HepG2 (cell line): ENCODE results near the gene MSH4. TPM values are rescaled to one million over a fixed set of nuclear protein-coding genes. Genes with fewer than 3 reads are reported as not detected.

Experiments
- ATAC-seq: fragments of 200-7000 bp; cut with Tn5 transposase; 3 replicates; pipeline ENCODE4 v1.9.1; 2020; ENCODE audit warnings: mild to moderate bottlenecking, moderate library complexity
- BruUV-seq: library from RNA; stranded (reverse); fragments of 400-500 nt; replicated peaks from 2 replicates; lab custom pipeline; 2021; lab: Mats Ljungman, UMichigan
- CTCF ChIA-PET: fragments of 300-600 bp; formaldehyde crosslinking; extraction: SDS; loops from one replicate; lab custom pipeline; 2021; ENCODE audit warnings: low total read pairs, inconsistent platforms, low intra/inter-chr PET ratio; lab: Yijun Ruan, JAX
- POLR2A ChIA-PET: fragments of 350-600 bp; sonication (Branson Sonifier 250); formaldehyde crosslinking; loops from one replicate; lab custom pipeline; 2020; ENCODE audit warnings: antibody characterized with exemption, inconsistent platforms; lab: Yijun Ruan, JAX
- DNase-seq: peaks from one replicate; pipeline ENCODE4 v3.0.0-alpha.2; 2015; ENCODE audit warnings: low spot score
- FAIRE-seq: peaks from 3 replicates; lab custom pipeline; 2011; peaks lifted over from hg19 to GRCh38; lab: Jason Lieb, UNC
- H2AFZ ChIP-seq: one replicate; pipeline ENCODE4 v1.6.1; 2011; ENCODE audit warnings: low read length, inconsistent platforms
- H3K27ac ChIP-seq: fragments of 300-600 bp; 3 replicates; pipeline ENCODE4 v1.8.0; 2011; ENCODE audit warnings: mixed run types, mild to moderate bottlenecking, mixed read lengths, low read length, inconsistent platforms; ENCODE audit not compliant: insufficient read depth; ENCODE audit errors: extremely low read length
- H3K27me3 ChIP-seq, 2 experiments: fragments of 200-600 bp in 1 of 2; 2 replicates in 1 of 2; 3 replicates in 1 of 2; pipeline versions ENCODE4 v1.6.0 to v1.8.0; 2011; ENCODE audit warnings: low read length in 2 of 2, mild to moderate bottlenecking in 2 of 2, moderate library complexity in 2 of 2, inconsistent platforms in 1 of 2; ENCODE audit not compliant: insufficient read depth in 2 of 2, control insufficient read depth in 1 of 2
- H3K36me3 ChIP-seq, 2 experiments: fragments of 200-600 bp in 1 of 2; replicated peaks in 1 of 2; 2 replicates in 1 of 2; 3 replicates in 1 of 2; pipeline versions ENCODE4 v1.5.1 to v1.8.0; 2011; ENCODE audit warnings: low read length in 2 of 2, inconsistent platforms in 1 of 2; ENCODE audit not compliant: insufficient read depth in 2 of 2, control insufficient read depth in 1 of 2
- H3K4me1 ChIP-seq: 2 replicates; pipeline ENCODE4 v1.5.1; 2012; ENCODE audit warnings: low read length, inconsistent platforms; ENCODE audit not compliant: insufficient read depth
- H3K4me2 ChIP-seq: 2 replicates; pipeline ENCODE4 v1.6.0; 2011; ENCODE audit warnings: low read depth, low read length, inconsistent platforms
- H3K4me3 ChIP-seq, 3 experiments: fragments of 200-600 bp in 1 of 3; sonication (generic), shearing (Covaris generic) in 1 of 3; replicated peaks in 1 of 3; 2 replicates each; pipeline ENCODE4 v1.5.1; 2011 to 2016; ENCODE audit warnings: low read length in 3 of 3, inconsistent platforms in 2 of 3, low read depth in 2 of 3, mild to moderate bottlenecking in 2 of 3, control low read depth in 1 of 3, mixed read lengths in 1 of 3; ENCODE audit not compliant: insufficient read depth in 1 of 3
- H3K79me2 ChIP-seq: one replicate; pipeline ENCODE4 v1.6.1; 2011; ENCODE audit warnings: low read length, inconsistent platforms; ENCODE audit not compliant: insufficient read depth
- H3K9ac ChIP-seq: 2 replicates; pipeline ENCODE4 v1.6.0; 2011; ENCODE audit warnings: mild to moderate bottlenecking, low read depth, low read length, inconsistent platforms; ENCODE audit not compliant: insufficient read depth
- H3K9me3 ChIP-seq: 2 replicates; pipeline ENCODE4 v1.5.1; 2012; ENCODE audit warnings: mild to moderate bottlenecking, low read length
- H4K20me1 ChIP-seq: 2 replicates; pipeline ENCODE4 v1.6.0; 2011; ENCODE audit warnings: inconsistent platforms, mild to moderate bottlenecking, low read length, moderate library complexity; ENCODE audit not compliant: insufficient read depth
- CC2D1A ChIP-seq: sonication (generic); formaldehyde crosslinking; IDR thresholded peaks from 2 replicates; pipeline ENCODE4 v1.8.1; 2023; ENCODE audit warnings: mild to moderate bottlenecking, missing genetic modification reagents
- FOSL1 ChIP-seq: sonication (generic); formaldehyde crosslinking; IDR thresholded peaks from 2 replicates; pipeline ENCODE4 v1.9.0; 2021; ENCODE audit warnings: missing genetic modification reagents, borderline replicate concordance
- IRF2 ChIP-seq: IDR thresholded peaks from 2 replicates; pipeline ENCODE4 v1.6.1; 2018; ENCODE audit warnings: missing genetic modification reagents, missing compliant biosample characterization
- JUND ChIP-seq: sonication (generic); formaldehyde crosslinking; IDR thresholded peaks from 2 replicates; pipeline ENCODE4 v1.8.0; 2022; ENCODE audit warnings: mild to moderate bottlenecking, missing genetic modification reagents
- PAF1 ChIP-seq: IDR thresholded peaks from 2 replicates; pipeline ENCODE4 v1.6.1; 2016; ENCODE audit warnings: missing genetic modification reagents, missing compliant biosample characterization
- POLR2AphosphoS5 ChIP-seq: IDR thresholded peaks from 2 replicates; pipeline ENCODE4 v1.6.1; 2012; ENCODE audit warnings: low read depth, low read length
- RBFOX2 ChIP-seq: fragments of 200-400 bp; formaldehyde crosslinking; IDR thresholded peaks from 2 replicates; pipeline ENCODE4 v1.6.1; 2017; ENCODE audit warnings: low read depth, mild to moderate bottlenecking, low read length
- ZNF12 ChIP-seq: sonication (generic); formaldehyde crosslinking; IDR thresholded peaks from 2 replicates; pipeline ENCODE4 v1.5.0; 2020; ENCODE audit warnings: missing genetic modification reagents
- ZNF207 ChIP-seq: fragments of 450-650 bp; IDR thresholded peaks from 2 replicates; pipeline ENCODE4 v1.6.1; 2016; ENCODE audit warnings: antibody characterized with exemption, borderline replicate concordance
- WGBS: methylation state at CpG from one replicate; pipeline ENCODE4 v1.1.6; 2017; ENCODE audit warnings: low lambda C conversion rate; 5-methylcytosine and 5-hydroxymethylcytosine counted together
- in situ Hi-C: cut with HindIII; loops from 2 replicates; pipeline ENCODE4 v1.10.0; 2017; ENCODE audit warnings: low pct_unique_long_range_greater_than_20kb; ENCODE audit not compliant: extremely low pct_ligation_motif_present
- intact Hi-C: fragments of 100-400 bp; cut with micrococcal nuclease; formaldehyde crosslinking; loops from one replicate; pipeline ENCODE4 v1.10.0; 2022; ENCODE audit not compliant: unreplicated experiment
- polyA plus RNA-seq, 8 experiments: library from polyadenylated mRNA; depleted of rRNA in 3 of 8; stranded (reverse) in 7 of 8; unstranded in 1 of 8; fragments of >200 nt; fragmentation: Illumina TruSeq in 4 of 8; extraction: Trizol in 4 of 8; gene quantifications; 2 replicates each; pipeline versions ENCODE4 v1.2.1 to v1.2.3, GENCODE V29; 2011 to 2016; ENCODE audit warnings: low read depth in 4 of 8, missing spikeins in 1 of 8, mixed read lengths in 1 of 8; ENCODE audit not compliant: insufficient read depth in 1 of 8
- total RNA-seq, 5 experiments: library from RNA; depleted of rRNA; stranded (reverse); fragments of >200 nt; fragmentation: Illumina TruSeq; extraction: Trizol; gene quantifications; 2 replicates each; pipeline ENCODE4 v1.2.3, GENCODE V29; 2016; ENCODE audit warnings: low read depth in 1 of 5
- TF ChIP-seq, protein P1 (sequence below): IDR thresholded peaks from 2 replicates; pipeline ENCODE4 v1.6.1; 2012; ENCODE audit warnings: low read depth, low read length, improper control_type of control experiment

Gene MSH4
- total and polyA plus RNA-seq, 2 of the 13 experiments (the other 11 are each of a cell fraction or from before 2014, with no cell fraction given) = 0.01 to 0.09 TPM

GRCh38 chr1:75791022-75791421 lies 5.7 kb upstream of the MSH4 start:
- Histone ChIP-seq H3K36me3 (peaks cover 8 to 63% of the 10 kb centered on the region in 2 experiments), H3K4me2 (peak overlapping the region; percentile 83), H3K9me3 (no peaks in the 10 kb centered on the region), H2AFZ (no peak overlapping the region), H3K4me3 (peak overlapping the region in 1 of 3 experiments; percentile 29; a peak in 1 of 6 replicates), H4K20me1 (peaks cover 86% of the 10 kb centered on the region), H3K9ac (no peak overlapping the region), H3K4me1 (peaks cover 46% of the 10 kb centered on the region), H3K27ac (peak overlapping the region; percentile 18)
- in situ Hi-C loops (no loop called here), intact Hi-C loops (loop anchor here (5.0 kb wide), 1 partner anchor 524 kb away; no protein-coding TSS in a partner anchor)
- CTCF ChIA-PET = no interaction called here
- POLR2A ChIA-PET = interaction anchor here (1.1 kb wide), 1 partner anchor 67 kb away, joined by 3 read pairs; no protein-coding TSS in a partner anchor
- DNase-seq = no peak
- no peak for FAIRE-seq
- TF ChIP-seq, protein P1, sequence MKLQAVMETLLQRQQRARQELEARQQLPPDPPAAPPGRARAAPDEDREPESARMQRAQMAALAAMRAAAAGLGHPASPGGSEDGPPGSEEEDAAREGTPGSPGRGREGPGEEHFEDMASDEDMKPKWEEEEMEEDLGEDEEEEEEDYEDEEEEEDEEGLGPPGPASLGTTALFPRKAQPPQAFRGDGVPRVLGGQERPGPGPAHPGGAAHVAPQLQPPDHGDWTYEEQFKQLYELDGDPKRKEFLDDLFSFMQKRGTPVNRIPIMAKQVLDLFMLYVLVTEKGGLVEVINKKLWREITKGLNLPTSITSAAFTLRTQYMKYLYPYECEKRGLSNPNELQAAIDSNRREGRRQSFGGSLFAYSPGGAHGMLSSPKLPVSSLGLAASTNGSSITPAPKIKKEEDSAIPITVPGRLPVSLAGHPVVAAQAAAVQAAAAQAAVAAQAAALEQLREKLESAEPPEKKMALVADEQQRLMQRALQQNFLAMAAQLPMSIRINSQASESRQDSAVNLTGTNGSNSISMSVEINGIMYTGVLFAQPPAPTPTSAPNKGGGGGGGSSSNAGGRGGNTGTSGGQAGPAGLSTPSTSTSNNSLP = 0 out of 2 replicates have a peak, but pooled peaks have one; percentile 33
- 0 out of 2 replicates have a peak, but pooled peaks have one; percentile 25 for TF ChIP-seq JUND
- TF ChIP-seq CC2D1A (CRISPR knock-in tag) = no peak
- peak; percentile 46; the same call in 1 of the 2 replicates for TF ChIP-seq RBFOX2
- no peak for TF ChIP-seq IRF2 (CRISPR knock-in tag)
- 0 out of 2 replicates have a peak, but pooled peaks have one; percentile 19 for TF ChIP-seq POLR2AphosphoS5
- peak; percentile 36; the same call in 1 of the 2 replicates for TF ChIP-seq FOSL1 (CRISPR knock-in tag)
- 0 out of 2 replicates have a peak, but pooled peaks have one; percentile 29 for TF ChIP-seq PAF1 (CRISPR knock-in tag)
- TF ChIP-seq ZNF207 = no peak
- no peak for TF ChIP-seq ZNF12 (CRISPR knock-in tag)
- TF ChIP-seq, all 625 proteins: peak for 6
- no peak for ATAC-seq
- H3K27me3 ChIP-seq = no peaks in the 10 kb centered on the region; a peak in 1 of 5 replicates
- BruUV-seq = no TSS peak
- WGBS = 85% methylated on average over 1 of the region's 1 CpG
- H3K79me2 ChIP-seq = peaks cover 62% of the 10 kb centered on the region
